GM12878 (cell line): ENCODE measurements around the gene NGFR. TPM values are rescaled to one million over a fixed set of nuclear protein-coding genes. Genes with fewer than 3 reads are reported as not detected.

ENCODE experiments used
- ATAC-seq: fragments of 200-7000 bp; cut with Tn5 transposase; 3 replicates; pipeline ENCODE4 v1.9.1; 2020; ENCODE audit warnings: mild to moderate bottlenecking, moderate library complexity
- BruUV-seq: library from RNA; stranded (reverse); fragments of 400-500 nt; replicated peaks from 2 replicates; lab custom pipeline; 2021; lab: Mats Ljungman, UMichigan
- CTCF ChIA-PET: fragments of 300-600 bp; sonication (Branson Sonifier 250); formaldehyde crosslinking; extraction: SDS; loops from one replicate; lab custom pipeline; 2021; ENCODE audit warnings: inconsistent platforms; lab: Yijun Ruan, JAX
- POLR2A ChIA-PET: fragments of 350-600 bp; formaldehyde crosslinking; extraction: SDS; loops from one replicate; lab custom pipeline; 2021; ENCODE audit warnings: inconsistent platforms; lab: Charles Lee
- RAD21 ChIA-PET: fragments of 300-600 bp; sonication (Branson Sonifier 250); formaldehyde crosslinking; loops from one replicate; lab custom pipeline; 2023; ENCODE audit warnings: antibody characterized with exemption; ENCODE audit not compliant: unreplicated experiment; lab: Charles Lee
- SMC1A ChIA-PET: fragments of 300-600 bp; sonication (Branson Sonifier 250); formaldehyde crosslinking; loops from one replicate; lab custom pipeline; 2023; ENCODE audit not compliant: unreplicated experiment, uncharacterized antibody; lab: Charles Lee
- DNase-seq: peaks from one replicate; pipeline ENCODE4 v3.0.0-alpha.2; 2011; ENCODE audit warnings: low read depth, low spot score
- FAIRE-seq: peaks from 3 replicates; lab custom pipeline; 2011; peaks lifted over from hg19 to GRCh38; lab: Jason Lieb, UNC
- H2AFZ ChIP-seq: 2 replicates; pipeline ENCODE4 v1.6.0; 2011; ENCODE audit warnings: low read depth, low read length, control low read depth; ENCODE audit not compliant: control insufficient read depth
- H3K27ac ChIP-seq: 2 replicates; pipeline ENCODE4 v1.5.1; 2011; ENCODE audit warnings: control low read depth; ENCODE audit not compliant: control insufficient read depth, insufficient read depth
- H3K27me3 ChIP-seq, 2 experiments: replicated peaks in 1 of 2; 2 replicates each; pipeline versions ENCODE4 v1.6.0 to v1.6.1; 2011; ENCODE audit warnings: low read length in 1 of 2; ENCODE audit not compliant: control insufficient read depth in 2 of 2, insufficient read depth in 2 of 2
- H3K36me3 ChIP-seq, 2 experiments: 2 replicates each; pipeline ENCODE4 v1.5.1; 2011; ENCODE audit warnings: low read length in 1 of 2; ENCODE audit not compliant: control insufficient read depth in 2 of 2, insufficient read depth in 2 of 2
- H3K4me1 ChIP-seq: 2 replicates; pipeline ENCODE4 v1.6.1; 2011; ENCODE audit warnings: mild to moderate bottlenecking, low read length, moderate library complexity, mixed read lengths; ENCODE audit not compliant: control insufficient read depth, insufficient read depth
- H3K4me2 ChIP-seq: 2 replicates; pipeline ENCODE4 v1.6.0; 2011; ENCODE audit warnings: control low read depth; ENCODE audit not compliant: control insufficient read depth, insufficient read depth
- H3K4me3 ChIP-seq: fragments of 200-600 bp; sonication (generic); 2 replicates; pipeline ENCODE4 v1.5.1; 2016
- H3K79me2 ChIP-seq: 2 replicates; pipeline ENCODE4 v1.6.0; 2011; ENCODE audit warnings: low read length; ENCODE audit not compliant: control insufficient read depth, insufficient read depth
- H3K9ac ChIP-seq: 2 replicates; pipeline ENCODE4 v1.8.0; 2011; ENCODE audit warnings: low read length, control low read depth, mixed read lengths; ENCODE audit not compliant: control insufficient read depth, insufficient read depth
- H3K9me3 ChIP-seq: replicated peaks from 3 replicates; pipeline ENCODE4 v1.5.1; 2011; ENCODE audit warnings: mild to moderate bottlenecking, low read length; ENCODE audit not compliant: control insufficient read depth, insufficient read depth
- H4K20me1 ChIP-seq: 2 replicates; pipeline ENCODE4 v1.6.0; 2011; ENCODE audit not compliant: control insufficient read depth, insufficient read depth
- ASH2L ChIP-seq: fragments of 300-600, 200-600 bp; sonication (generic); IDR thresholded peaks from 2 replicates; pipeline ENCODE4 v1.6.1; 2017; ENCODE audit warnings: low read depth, mild to moderate bottlenecking, borderline replicate concordance
- BCL11A ChIP-seq: IDR thresholded peaks from 2 replicates; pipeline ENCODE4 v1.6.1; 2011; ENCODE audit warnings: low read depth, low read length
- CEBPZ ChIP-seq: fragments of 150-350 bp; IDR thresholded peaks from 2 replicates; pipeline ENCODE4 v1.6.1; 2016; ENCODE audit warnings: low read depth, low read length
- FOXM1 ChIP-seq: IDR thresholded peaks from 2 replicates; pipeline ENCODE4 v1.6.1; 2012; ENCODE audit warnings: low read depth, mild to moderate bottlenecking, inconsistent platforms, low read length, moderate library complexity
- HDAC2 ChIP-seq: fragments of 200-600 bp; sonication (generic); IDR thresholded peaks from 2 replicates; pipeline ENCODE4 v1.6.1; 2017
- LARP7 ChIP-seq: fragments of 450-650 bp; IDR thresholded peaks from 2 replicates; pipeline ENCODE4 v1.6.1; 2017; ENCODE audit warnings: mild to moderate bottlenecking
- MEF2B ChIP-seq: fragments of 450-650 bp; IDR thresholded peaks from 2 replicates; pipeline ENCODE4 v1.6.1; 2018; ENCODE audit warnings: mild to moderate bottlenecking, moderate library complexity; ENCODE audit not compliant: partially characterized antibody, poor library complexity, severe bottlenecking
- NKRF ChIP-seq: fragments of 450-650 bp; conservative IDR thresholded peaks from 2 replicates; pipeline ENCODE4 v1.6.1; 2017; ENCODE audit warnings: mild to moderate bottlenecking, moderate library complexity
- RAD21 ChIP-seq: IDR thresholded peaks from 2 replicates; pipeline ENCODE4 v1.6.1; 2011; ENCODE audit warnings: mild to moderate bottlenecking, low read depth, low read length, moderate library complexity; ENCODE audit not compliant: insufficient read depth
- RAD51 ChIP-seq: fragments of 450-650 bp; IDR thresholded peaks from 2 replicates; pipeline ENCODE4 v1.6.1; 2016; ENCODE audit warnings: moderate library complexity, mild to moderate bottlenecking, inconsistent platforms
- SIX5 ChIP-seq: IDR thresholded peaks from 2 replicates; pipeline ENCODE4 v1.6.1; 2011; ENCODE audit warnings: mild to moderate bottlenecking, low read depth, low read length, moderate library complexity; ENCODE audit not compliant: severe bottlenecking
- SP1 ChIP-seq: IDR thresholded peaks from one replicate; pipeline ENCODE4 v1.6.1; 2011; ENCODE audit warnings: low read depth, low read length
- TBL1XR1 ChIP-seq: IDR thresholded peaks from 2 replicates; pipeline ENCODE4 v1.6.1; 2012; ENCODE audit warnings: low read depth, low read length, improper control_type of control experiment
- TCF12 ChIP-seq: IDR thresholded peaks from 2 replicates; pipeline ENCODE4 v1.6.1; 2011; ENCODE audit warnings: low read depth, mild to moderate bottlenecking, low read length
- ZBTB40 ChIP-seq: fragments of 450-650 bp; IDR thresholded peaks from 2 replicates; pipeline ENCODE4 v1.6.1; 2016; ENCODE audit warnings: mild to moderate bottlenecking, moderate library complexity, borderline replicate concordance
- WGBS: methylation state at CpG from one replicate; pipeline ENCODE4 v1.1.6; 2016; ENCODE audit warnings: low lambda C conversion rate; ENCODE audit not compliant: insufficient replicate concordance, insufficient coverage; ENCODE audit errors: missing lambda C conversion rate; 5-methylcytosine and 5-hydroxymethylcytosine counted together
- in situ Hi-C: fragments of 300-500 bp; cut with MboI; formaldehyde crosslinking; loops from 9 replicates; pipeline ENCODE4 v1.14.3; 2018; ENCODE audit warnings: mixed read lengths
- intact Hi-C: fragments of 100-400 bp; cut with micrococcal nuclease; formaldehyde crosslinking; loops from one replicate; pipeline ENCODE4 v1.14.2; 2022; ENCODE audit not compliant: unreplicated experiment
- polyA plus RNA-seq, 11 experiments: library from polyadenylated mRNA; depleted of rRNA in 4 of 11; unstranded in 6 of 11; stranded (reverse) in 5 of 11; fragments of >200 nt; fragmentation: Nextera tagmentation in 4 of 11; fragmentation: Illumina TruSeq in 1 of 11; extraction: Ambion mirVana in 4 of 11; extraction: Trizol in 1 of 11; gene quantifications; 1 replicate in 1 of 11; 2 replicates in 10 of 11; pipeline versions ENCODE4 v1.2.1 to v1.2.3, GENCODE V29; 2011 to 2016; ENCODE audit warnings: inconsistent platforms in 2 of 11, missing spikeins in 2 of 11, low read depth in 1 of 11
- total RNA-seq, 4 experiments: library from RNA; depleted of rRNA in 3 of 4; stranded (reverse); fragments of >200 nt in 3 of 4; fragmentation: Illumina TruSeq in 1 of 4; extraction: Trizol in 1 of 4; gene quantifications; 2 replicates each; pipeline versions ENCODE4 v1.2.1 to v1.2.3, GENCODE V29; 2013 to 2021

The NGFR gene
- total and polyA plus RNA-seq, 10 of the 15 experiments (the other 5 are each of a cell fraction or from before 2014, with no cell fraction given), result 0.05 to 0.28 (median 0.08) TPM; not detected in 1

GRCh38 chr17:49498029-49498615 is 3.0 kb downstream of the NGFR start:
- H3K9me3 ChIP-seq, result no peaks in the 10 kb centered on the region
- FAIRE-seq (no peak), ATAC-seq (no peak), DNase-seq (no peak)
- in situ Hi-C loops, result loop anchor here (5.0 kb wide), 1 partner anchor 54 kb away; no protein-coding TSS in a partner anchor
- POLR2A ChIA-PET, result no interaction called here
- H4K20me1 ChIP-seq, result no peaks in the 10 kb centered on the region
- CTCF ChIA-PET, result interaction anchor here (0.7 to 5.0 kb wide), 2 partner anchors 59 to 707 kb away, joined by 3 to 37 read pairs; no protein-coding TSS in a partner anchor
- H3K27me3 ChIP-seq, result peaks cover 13 to 15% of the 10 kb centered on the region in 2 experiments
- H3K4me1 ChIP-seq, result peaks cover 9% of the 10 kb centered on the region; the same call in 1 of the 2 replicates
- no peak overlapping the region for H3K4me2 ChIP-seq
- no peaks in the 10 kb centered on the region for H3K79me2 ChIP-seq
- SMC1A ChIA-PET, result no interaction called here
- H3K27ac ChIP-seq, result no peak overlapping the region
- no TSS peak for BruUV-seq
- RAD21 ChIA-PET, result interaction anchor here (1.0 kb wide), 1 partner anchor 59 kb away, joined by 3 read pairs; no protein-coding TSS in a partner anchor
- 22% methylated on average over 12 of the region's 12 CpGs for WGBS
- no peak overlapping the region for H2AFZ ChIP-seq
- H3K9ac ChIP-seq, result no peak overlapping the region
- H3K4me3 ChIP-seq, result no peak overlapping the region
- intact Hi-C loops, result no loop called here
- no peaks in the 10 kb centered on the region for H3K36me3 ChIP-seq
- TF ChIP-seq ZBTB40, result no peak
- no peak for TF ChIP-seq CEBPZ
- TF ChIP-seq LARP7, result no peak
- no peak for TF ChIP-seq SIX5
- no peak for TF ChIP-seq FOXM1
- TF ChIP-seq ASH2L, result no peak
- TF ChIP-seq RAD21, result no peak
- TF ChIP-seq RAD51, result no peak
- TF ChIP-seq TBL1XR1, result no peak
- TF ChIP-seq HDAC2, result no peak
- no peak for TF ChIP-seq NKRF
- TF ChIP-seq SP1, result no peak
- no peak for TF ChIP-seq MEF2B
- TF ChIP-seq TCF12, result no peak
- no peak for TF ChIP-seq BCL11A
